Measurements from ENCODE around the gene TMEM115.
A peak's percentile ranks its signal among the peaks of the same experiment; 100 is the strongest.

The TMEM115 gene

GRCh38 chr3:50347187-50347813, 12.0 kb downstream of the TMEM115 start:
- TF ChIP-seq CTCF (IDR thresholded peaks at IDR 0.05; ENCODE audit: poor library complexity, severe bottlenecking): peak; percentile 84
- Histone ChIP-seq H3K36me3 (ENCODE audit: low read depth) (peaks cover 5% of the 10 kb centered on the region; the same call in 1 of the 2 replicates), H3K27ac (ENCODE audit: poor library complexity, severe bottlenecking) (no peak overlapping the region), H3K4me1 (ENCODE audit: insufficient read depth, poor library complexity, severe bottlenecking) (no peaks in the 10 kb centered on the region), H3K4me3 (ENCODE audit: severe bottlenecking) (no peak overlapping the region), H3K27me3 (ENCODE audit: insufficient read depth, poor library complexity, severe bottlenecking) (no peaks in the 10 kb centered on the region), H3K9me3 (ENCODE audit: severe bottlenecking) (no peaks in the 10 kb centered on the region)
- no peak for ATAC-seq (ENCODE audit: low read depth)
- no peak for DNase-seq (ENCODE audit: low spot score)

- peak; percentile 48 for ATAC-seq (ENCODE audit: low read depth)
- Histone ChIP-seq H3K27ac (ENCODE audit: poor library complexity, severe bottlenecking) (no peak within 1 kb of the TSS), H3K36me3 (ENCODE audit: low read depth) (peaks cover 5% of the 10 kb centered on the region; the same call in 1 of the 2 replicates), H3K4me3 (ENCODE audit: severe bottlenecking) (peak within 1 kb of the TSS; percentile 16), H3K4me1 (ENCODE audit: insufficient read depth, poor library complexity, severe bottlenecking) (peaks cover 3% of the 10 kb centered on the region), H3K9me3 (ENCODE audit: severe bottlenecking) (no peaks in the 10 kb centered on the region), H3K27me3 (ENCODE audit: insufficient read depth, poor library complexity, severe bottlenecking) (no peaks in the 10 kb centered on the region)
- DNase-seq (ENCODE audit: low spot score): no peak
- TF ChIP-seq CTCF (IDR thresholded peaks at IDR 0.05; ENCODE audit: poor library complexity, severe bottlenecking): no peak
These were observed 13.6 kb downstream of the TMEM115 start, which contains the start of gene ZMYND10 for GRCh38 chr3:50345586-50346234. Gene ZMYND10 (minus strand): TSS chr3:50345732. CDS start chr3:50345579, 153 bp downstream.

DNA sequence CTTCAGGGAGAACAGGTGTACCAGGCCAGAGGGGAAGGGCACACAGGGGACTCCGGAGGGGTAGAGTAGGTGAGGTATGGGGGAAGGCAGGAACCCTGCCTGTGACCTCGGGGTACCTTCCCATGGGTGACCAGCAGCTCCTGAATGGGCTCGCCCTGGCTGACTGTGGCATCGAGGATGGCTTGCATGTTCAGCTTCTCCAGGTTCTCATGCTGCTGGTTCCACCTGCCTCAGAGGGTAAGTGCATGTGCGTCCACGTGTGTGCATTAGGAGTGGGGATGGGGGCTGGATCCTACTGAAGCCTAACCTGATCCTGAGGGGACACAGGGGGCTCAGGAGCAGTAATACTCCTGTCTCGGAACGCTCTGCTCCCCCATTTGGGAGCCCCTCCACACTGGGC, 14.3 kb downstream of the TMEM115 start:
- no peaks in the 10 kb centered on the region for H3K9me3 ChIP-seq (ENCODE audit: severe bottlenecking)
- no peaks in the 10 kb centered on the region for H3K27me3 ChIP-seq (ENCODE audit: insufficient read depth, poor library complexity, severe bottlenecking)
- no peak overlapping the region for H3K27ac ChIP-seq (ENCODE audit: poor library complexity, severe bottlenecking)
- peaks cover 5% of the 10 kb centered on the region; the same call in 1 of the 2 replicates for H3K36me3 ChIP-seq (ENCODE audit: low read depth)
- H3K4me1 ChIP-seq (ENCODE audit: insufficient read depth, poor library complexity, severe bottlenecking): peaks cover 6% of the 10 kb centered on the region
- no peak overlapping the region for H3K4me3 ChIP-seq (ENCODE audit: severe bottlenecking)
- DNase-seq (ENCODE audit: low spot score) (no peak), ATAC-seq (ENCODE audit: low read depth) (no peak)
- TF ChIP-seq CTCF (IDR thresholded peaks at IDR 0.05; ENCODE audit: poor library complexity, severe bottlenecking): no peak

DNA sequence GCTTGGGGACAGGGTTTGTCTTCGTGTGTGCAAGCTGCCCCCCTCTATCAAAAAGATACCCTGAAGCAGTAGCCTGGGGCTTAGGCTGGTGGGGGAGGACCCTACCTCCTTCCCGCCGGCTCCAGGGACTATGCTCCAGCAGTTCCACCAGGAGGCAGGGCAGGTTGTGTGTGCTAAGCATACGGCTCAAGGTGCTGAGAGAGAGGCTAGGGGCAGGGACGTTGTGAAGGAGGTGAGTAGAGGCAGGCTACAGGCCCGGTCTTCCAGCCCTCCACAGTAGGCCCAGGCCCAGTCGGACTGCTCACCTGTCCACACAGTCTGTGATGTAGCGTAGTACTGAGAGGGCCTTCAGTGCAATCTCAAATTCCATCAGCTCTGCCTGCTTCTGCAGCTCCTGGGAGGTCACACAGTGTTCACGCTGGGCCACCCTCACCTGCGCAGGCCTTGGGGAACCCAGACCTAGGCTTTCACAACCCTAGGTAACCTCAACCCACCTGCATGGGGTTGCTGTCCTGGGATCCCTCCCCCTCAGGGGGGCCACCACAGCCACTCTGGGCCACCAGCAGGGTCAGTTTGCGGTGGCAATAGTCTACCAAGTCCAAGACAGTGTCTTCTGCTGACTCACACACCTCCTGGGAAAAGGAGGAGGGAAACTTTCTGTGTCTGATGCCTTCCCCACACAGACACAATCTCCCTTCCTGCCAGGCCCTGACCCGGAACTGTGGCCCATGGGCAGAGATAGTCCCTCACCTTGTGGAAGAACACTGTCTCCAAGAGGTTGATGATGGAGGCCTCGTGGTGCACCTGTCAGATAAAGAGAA, 16.3 kb downstream of the TMEM115 start:
- Histone ChIP-seq H3K27me3 (ENCODE audit: insufficient read depth, poor library complexity, severe bottlenecking) (no peaks in the 10 kb centered on the region), H3K27ac (ENCODE audit: poor library complexity, severe bottlenecking) (no peak overlapping the region), H3K36me3 (ENCODE audit: low read depth) (peaks cover 5% of the 10 kb centered on the region; the same call in 1 of the 2 replicates), H3K9me3 (ENCODE audit: severe bottlenecking) (no peaks in the 10 kb centered on the region), H3K4me3 (ENCODE audit: severe bottlenecking) (no peak overlapping the region), H3K4me1 (ENCODE audit: insufficient read depth, poor library complexity, severe bottlenecking) (peaks cover 8% of the 10 kb centered on the region)
- no peak for DNase-seq (ENCODE audit: low spot score)
- no peak for TF ChIP-seq CTCF (IDR thresholded peaks at IDR 0.05; ENCODE audit: poor library complexity, severe bottlenecking)
- ATAC-seq (ENCODE audit: low read depth): no peak
